GM19025 (cell line): ENCODE results near the gene HDAC7.

Experiments
- ATAC-seq: cut with Tn5 transposase; IDR thresholded peaks from one replicate; pipeline ENCODE4 v1.9.1; 2021; ENCODE audit warnings: mild to moderate bottlenecking, low read depth, moderate library complexity; ENCODE audit not compliant: unreplicated experiment

The HDAC7 gene

GRCh38 chr12:47771304-47771703 is 48.4 kb downstream of the HDAC7 start:
- ATAC-seq, result no peak

GRCh38 chr12:47770086-47770726 is 49.5 kb downstream of the HDAC7 start:
- no peak for ATAC-seq

GRCh38 chr12:47769234-47770085 is 50.2 kb downstream of the HDAC7 start:
- no peak for ATAC-seq

- no peak for ATAC-seq
Observed at GRCh38 chr12:47768323-47768811, 51.3 kb downstream of the HDAC7 start.

- peak; percentile 51 for ATAC-seq
Observed at GRCh38 chr12:47767216-47767724, 52.4 kb downstream of the HDAC7 start.

- no peak for ATAC-seq
Observed at GRCh38 chr12:47766502-47767215, 53.0 kb downstream of the HDAC7 start.

GRCh38 chr12:47763481-47764346 is 56.0 kb downstream of the HDAC7 start:
- no peak for ATAC-seq

GRCh38 chr12:47762850-47763465 is 56.7 kb downstream of the HDAC7 start:
- ATAC-seq, result no peak

GRCh38 chr12:47758834-47759690 is 60.6 kb downstream of the HDAC7 start, which contains the start of gene RAPGEF3:
Gene RAPGEF3, minus strand, starts transcription at chr12:47758880. Its CDS starts 324 bp downstream, at chr12:47758556.
- ATAC-seq, result peak; percentile 42

GRCh38 chr12:47758584-47758833 is 61.2 kb downstream of the HDAC7 start:
- ATAC-seq, result no peak

- no peak for ATAC-seq
Observed at GRCh38 chr12:47757840-47758583, 61.7 kb downstream of the HDAC7 start.

GRCh38 chr12:47757364-47757839 is 62.3 kb downstream of the HDAC7 start:
- no peak for ATAC-seq

GRCh38 chr12:47755655-47756562 is 63.8 kb downstream of the HDAC7 start:
- ATAC-seq, result peak; percentile 71

- peak; percentile 11 for ATAC-seq
Observed at GRCh38 chr12:47754881-47755280, 64.8 kb downstream of the HDAC7 start.

GRCh38 chr12:47754126-47754525 is 65.6 kb downstream of the HDAC7 start:
- no peak for ATAC-seq

GRCh38 chr12:47753021-47754001 is 66.4 kb downstream of the HDAC7 start:
- no peak for ATAC-seq
